ENCODE results near the gene MAGI1. TPM values are rescaled to one million over a fixed set of nuclear protein-coding genes. Genes with fewer than 3 reads are reported as not detected.

The MAGI1 gene
- polyA plus RNA-seq, 1 experiment, result 14.2 TPM

DNA sequence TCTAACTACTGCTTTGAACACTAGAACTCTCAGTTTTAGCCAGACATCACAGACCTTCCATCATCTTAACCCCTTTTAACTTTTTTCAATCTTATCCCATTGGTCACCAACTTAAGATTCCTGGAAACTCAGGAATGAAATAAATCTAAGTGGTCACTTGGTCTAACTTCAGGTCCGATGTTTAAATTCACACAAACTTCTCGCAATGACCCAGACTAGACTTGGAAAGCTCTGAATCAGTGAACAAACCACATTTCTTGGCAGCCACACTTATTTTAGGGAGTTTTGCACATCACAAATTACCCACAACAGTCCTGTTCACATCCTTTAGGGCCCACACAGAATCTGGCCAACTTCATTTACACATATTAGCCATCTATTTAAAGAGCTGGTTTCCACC is 118.9 kb downstream of the MAGI1 start:
- ChIA-PET POLR2A (interaction anchor here (0.5 kb wide), 1 partner anchor 255 kb away, joined by 3 read pairs; no protein-coding TSS in a partner anchor), CTCF (interaction anchor here (0.6 to 1.5 kb wide), 2 partner anchors 20 to 255 kb away, joined by 3 to 4 read pairs; no protein-coding TSS in a partner anchor)
- H3K4me3 ChIP-seq (ENCODE audit: low read depth, low read length), result no peak overlapping the region
- TF ChIP-seq CTCF (IDR thresholded peaks at IDR 0.05; ENCODE audit: low read depth, low read length), result no peak
- no peak overlapping the region for H3K27ac ChIP-seq (ENCODE audit: low read depth, low read length)
- no peaks in the 10 kb centered on the region for H3K9me3 ChIP-seq (ENCODE audit: control insufficient read depth, insufficient read depth, low read length)
- DNase-seq (ENCODE audit: low read depth, low spot score), result peak; percentile 16
- no peaks in the 10 kb centered on the region for H3K27me3 ChIP-seq (ENCODE audit: control insufficient read depth, insufficient read depth, low read length)

GRCh38 chr3:65915477-65915876 is 123.2 kb downstream of the MAGI1 start:
- ChIA-PET CTCF (interaction anchor here (2.5 kb wide), 1 partner anchor 10 kb away, joined by 8 read pairs; no protein-coding TSS in a partner anchor), POLR2A (no interaction called here)
- no peak overlapping the region for H3K27ac ChIP-seq (ENCODE audit: low read depth, low read length)
- no peak overlapping the region for H3K4me3 ChIP-seq (ENCODE audit: low read depth, low read length)
- DNase-seq (ENCODE audit: low read depth, low spot score), result no peak
- no peaks in the 10 kb centered on the region for H3K9me3 ChIP-seq (ENCODE audit: control insufficient read depth, insufficient read depth, low read length)
- no peaks in the 10 kb centered on the region for H3K27me3 ChIP-seq (ENCODE audit: control insufficient read depth, insufficient read depth, low read length)
- TF ChIP-seq CTCF (IDR thresholded peaks at IDR 0.05; ENCODE audit: low read depth, low read length), result no peak

- POLR2A ChIA-PET, result no interaction called here
- Histone ChIP-seq H3K27ac (ENCODE audit: low read depth, low read length) (no peak overlapping the region), H3K27me3 (ENCODE audit: control insufficient read depth, insufficient read depth, low read length) (no peaks in the 10 kb centered on the region), H3K4me3 (ENCODE audit: low read depth, low read length) (no peak overlapping the region), H3K9me3 (ENCODE audit: control insufficient read depth, insufficient read depth, low read length) (no peaks in the 10 kb centered on the region)
- TF ChIP-seq CTCF (IDR thresholded peaks at IDR 0.05; ENCODE audit: low read depth, low read length), result 0 out of 2 replicates have a peak, but pooled peaks have one; percentile 2
- CTCF ChIA-PET, result interaction anchor here (1.0 to 2.5 kb wide), 3 partner anchors 10 to 476 kb away, joined by 3 to 8 read pairs (median 5); no protein-coding TSS in a partner anchor
- DNase-seq (ENCODE audit: low read depth, low spot score), result no peak
Measured at GRCh38 chr3:65914740-65915367, 123.9 kb downstream of the MAGI1 start.

DNA sequence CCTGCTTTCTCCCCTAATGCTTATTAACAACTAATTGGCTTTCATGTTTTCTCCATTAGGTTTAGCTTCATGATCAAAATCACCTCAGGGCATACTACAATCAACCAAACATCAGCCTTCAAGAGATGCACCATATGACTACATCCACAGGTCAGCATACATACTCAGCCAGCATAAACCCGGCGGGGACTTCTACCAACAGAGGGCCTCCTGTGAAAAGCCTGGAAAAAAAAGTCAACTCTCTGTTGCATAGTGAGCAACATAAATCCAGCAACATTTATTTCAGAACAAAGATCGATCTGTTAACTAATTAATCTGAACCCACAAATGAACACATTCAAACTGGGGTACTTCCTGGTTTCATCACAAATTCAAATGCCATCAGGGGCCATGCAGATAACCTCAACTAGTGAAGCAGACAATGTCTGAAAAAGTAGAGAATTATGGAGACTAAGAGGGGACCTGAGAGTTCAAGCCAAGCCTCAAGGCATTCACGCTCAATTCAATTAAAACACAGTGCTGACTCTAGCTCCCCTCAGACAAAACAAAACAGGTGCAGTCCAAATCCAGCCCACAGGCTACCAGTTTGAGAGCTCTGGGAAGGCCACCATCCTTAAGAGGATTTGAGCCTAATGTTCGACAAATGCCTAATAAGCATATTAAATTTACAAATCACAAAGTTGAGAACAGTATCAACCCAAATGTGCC is 124.5 kb downstream of the MAGI1 start:
- CTCF ChIA-PET, result interaction anchor here (1.0 to 2.5 kb wide), 3 partner anchors 9 to 475 kb away, joined by 3 to 8 read pairs (median 5); no protein-coding TSS in a partner anchor

More for the DNA sequence above, 124.5 kb downstream of the MAGI1 start:
- no peak for DNase-seq (ENCODE audit: low read depth, low spot score)
- H3K9me3 ChIP-seq (ENCODE audit: control insufficient read depth, insufficient read depth, low read length), result no peaks in the 10 kb centered on the region
- H3K27ac ChIP-seq (ENCODE audit: low read depth, low read length), result no peak overlapping the region
- POLR2A ChIA-PET, result no interaction called here
- peak; percentile 40 for TF ChIP-seq CTCF (IDR thresholded peaks at IDR 0.05; ENCODE audit: low read depth, low read length)
- H3K4me3 ChIP-seq (ENCODE audit: low read depth, low read length), result no peak overlapping the region
- H3K27me3 ChIP-seq (ENCODE audit: control insufficient read depth, insufficient read depth, low read length), result no peaks in the 10 kb centered on the region
